GM12873 (cell line): Measurements from ENCODE around the gene IGSF6.

Experiments used
- CTCF ChIP-seq: IDR thresholded peaks from 2 replicates; pipeline ENCODE4 v1.5.1; 2012; ENCODE audit warnings: low read depth, mild to moderate bottlenecking, moderate library complexity, low read length, control low read depth; ENCODE audit not compliant: insufficient read depth; ENCODE audit errors: missing control alignments

The IGSF6 gene

GRCh38 chr16:21626659-21627277, 25.6 kb downstream of the IGSF6 start:
- no peak for TF ChIP-seq CTCF

GRCh38 chr16:21625026-21625425, 27.4 kb downstream of the IGSF6 start:
- TF ChIP-seq CTCF, result no peak

- no peak for TF ChIP-seq CTCF
These were observed 29.9 kb downstream of the IGSF6 start for GRCh38 chr16:21622545-21622944.

- TF ChIP-seq CTCF, result no peak
These were observed 31.8 kb downstream of the IGSF6 start for GRCh38 chr16:21620592-21620991.

- no peak for TF ChIP-seq CTCF
These were observed 32.5 kb downstream of the IGSF6 start for GRCh38 chr16:21619765-21620425.

GRCh38 chr16:21618281-21618680, 34.1 kb downstream of the IGSF6 start:
- TF ChIP-seq CTCF, result no peak

GRCh38 chr16:21617607-21618006, 34.8 kb downstream of the IGSF6 start:
- no peak for TF ChIP-seq CTCF
